AG08396 (cell line): ENCODE measurements around the gene GNPAT.

Source experiments
- DNase-seq: peaks from one replicate; pipeline ENCODE4 v3.0.0; 2012; ENCODE audit warnings: low spot score, mixed read lengths

The GNPAT gene

GRCh38 chr1:231242516-231243198, 1.6 kb downstream of the GNPAT start:
- peak; percentile 28 for DNase-seq

GRCh38 chr1:231248778-231249177, 7.8 kb downstream of the GNPAT start:
- no peak for DNase-seq

- no peak for DNase-seq
Observed at GRCh38 chr1:231252336-231252735, 11.3 kb downstream of the GNPAT start.

GRCh38 chr1:231260351-231260750, 19.3 kb downstream of the GNPAT start:
- DNase-seq: no peak

GRCh38 chr1:231264642-231265041, 23.6 kb downstream of the GNPAT start:
- DNase-seq: no peak

- no peak for DNase-seq
Observed at GRCh38 chr1:231265379-231265778, 24.4 kb downstream of the GNPAT start.

GRCh38 chr1:231266811-231267322, 25.9 kb downstream of the GNPAT start:
- DNase-seq: no peak

- no peak for DNase-seq
Observed at GRCh38 chr1:231272173-231272572, 31.2 kb downstream of the GNPAT start.

GRCh38 chr1:231272880-231273279, 31.9 kb downstream of the GNPAT start:
- no peak for DNase-seq

GRCh38 chr1:231274119-231274825, 33.3 kb downstream of the GNPAT start:
- DNase-seq: no peak

- no peak for DNase-seq
Observed at GRCh38 chr1:231278100-231278790, 37.2 kb downstream of the GNPAT start.

GRCh38 chr1:231279081-231279480, 38.1 kb downstream of the GNPAT start:
- DNase-seq: no peak

- DNase-seq: no peak
Observed at GRCh38 chr1:231279683-231280082, 38.7 kb downstream of the GNPAT start.

GRCh38 chr1:231284441-231284840, 43.4 kb downstream of the GNPAT start:
- DNase-seq: no peak

- DNase-seq: no peak
Observed at GRCh38 chr1:231286603-231287002, 45.6 kb downstream of the GNPAT start.

- DNase-seq: no peak
Observed at GRCh38 chr1:231295938-231296337, 54.9 kb downstream of the GNPAT start.

- DNase-seq: no peak
Observed at GRCh38 chr1:231301990-231302389, 61.0 kb downstream of the GNPAT start.

- no peak for DNase-seq
Observed at GRCh38 chr1:231310391-231310934, 69.5 kb downstream of the GNPAT start.

GRCh38 chr1:231311720-231312431, 70.9 kb downstream of the GNPAT start:
- DNase-seq: no peak

GRCh38 chr1:231312432-231312788, 71.4 kb downstream of the GNPAT start:
- DNase-seq: no peak

- no peak for DNase-seq
Observed at GRCh38 chr1:231313661-231314060, 72.6 kb downstream of the GNPAT start.

GRCh38 chr1:231315887-231316286, 74.9 kb downstream of the GNPAT start:
- DNase-seq: no peak
